ENCODE measurements around the gene UGT1A3.

The UGT1A3 gene

GRCh38 chr2:233818639-233819621 is 90.1 kb downstream of the UGT1A3 start:
- Histone ChIP-seq H3K4me2 (ENCODE audit: low read length) (no peak overlapping the region), H4K20me1 (ENCODE audit: insufficient read depth, low read length) (no peaks in the 10 kb centered on the region), H3K9me3 (ENCODE audit: low read length) (no peaks in the 10 kb centered on the region), H2AFZ (ENCODE audit: low read length) (no peak overlapping the region), H3K36me3 (ENCODE audit: insufficient read depth, low read length) (no peaks in the 10 kb centered on the region), H3K9ac (ENCODE audit: low read length) (no peak overlapping the region), H3K9me2 (ENCODE audit: low read depth, low read length) (no peaks in the 10 kb centered on the region), H3K4me1 (ENCODE audit: insufficient read depth, low read length, severe bottlenecking) (no peaks in the 10 kb centered on the region), H3F3A (ENCODE audit: insufficient read depth, low read length) (no peaks in the 10 kb centered on the region), H3K4me3 (ENCODE audit: low read depth, low read length, poor library complexity, severe bottlenecking) (no peak overlapping the region), H3K79me2 (ENCODE audit: insufficient read depth, low read length) (no peaks in the 10 kb centered on the region), H3K27me3 (ENCODE audit: insufficient read depth, low read length) (peaks cover 9% of the 10 kb centered on the region; the same call in 1 of the 2 replicates), H3K27ac (ENCODE audit: low read depth, low read length, poor library complexity, severe bottlenecking) (no peak overlapping the region)
- no peak for TF ChIP-seq CTCF (IDR thresholded peaks at IDR 0.05; ENCODE audit: low read length)
- no peak for TF ChIP-seq EZH2 (IDR thresholded peaks at IDR 0.05; ENCODE audit: borderline replicate concordance, low read length)

GRCh38 chr2:233819884-233820773 is 91.3 kb downstream of the UGT1A3 start:
- H3K36me3 ChIP-seq (ENCODE audit: insufficient read depth, low read length): no peaks in the 10 kb centered on the region
- H3K27me3 ChIP-seq (ENCODE audit: insufficient read depth, low read length): peaks cover 9% of the 10 kb centered on the region; the same call in 1 of the 2 replicates
- H3K4me1 ChIP-seq (ENCODE audit: insufficient read depth, low read length, severe bottlenecking): no peaks in the 10 kb centered on the region
- no peaks in the 10 kb centered on the region for H3K9me2 ChIP-seq (ENCODE audit: low read depth, low read length)
- H3K9ac ChIP-seq (ENCODE audit: low read length): no peak overlapping the region
- H2AFZ ChIP-seq (ENCODE audit: low read length): no peak overlapping the region
- H3K4me3 ChIP-seq (ENCODE audit: low read depth, low read length, poor library complexity, severe bottlenecking): no peak overlapping the region
- no peaks in the 10 kb centered on the region for H3F3A ChIP-seq (ENCODE audit: insufficient read depth, low read length)
- H3K9me3 ChIP-seq (ENCODE audit: low read length): no peaks in the 10 kb centered on the region
- no peak overlapping the region for H3K4me2 ChIP-seq (ENCODE audit: low read length)
- no peaks in the 10 kb centered on the region for H4K20me1 ChIP-seq (ENCODE audit: insufficient read depth, low read length)
- no peak for TF ChIP-seq CTCF (IDR thresholded peaks at IDR 0.05; ENCODE audit: low read length)
- H3K79me2 ChIP-seq (ENCODE audit: insufficient read depth, low read length): no peaks in the 10 kb centered on the region
- H3K27ac ChIP-seq (ENCODE audit: low read depth, low read length, poor library complexity, severe bottlenecking): no peak overlapping the region

- Histone ChIP-seq H3K9ac (ENCODE audit: low read length) (no peak overlapping the region), H3K9me2 (ENCODE audit: low read depth, low read length) (no peaks in the 10 kb centered on the region), H3K36me3 (ENCODE audit: insufficient read depth, low read length) (no peaks in the 10 kb centered on the region), H2AFZ (ENCODE audit: low read length) (no peak overlapping the region), H3K27ac (ENCODE audit: low read depth, low read length, poor library complexity, severe bottlenecking) (no peak overlapping the region), H3K4me1 (ENCODE audit: insufficient read depth, low read length, severe bottlenecking) (no peaks in the 10 kb centered on the region), H3K4me3 (ENCODE audit: low read depth, low read length, poor library complexity, severe bottlenecking) (no peak overlapping the region), H3K27me3 (ENCODE audit: insufficient read depth, low read length) (peaks cover 9% of the 10 kb centered on the region; the same call in 1 of the 2 replicates), H3K79me2 (ENCODE audit: insufficient read depth, low read length) (no peaks in the 10 kb centered on the region), H3K9me3 (ENCODE audit: low read length) (no peaks in the 10 kb centered on the region), H3K4me2 (ENCODE audit: low read length) (no peak overlapping the region), H4K20me1 (ENCODE audit: insufficient read depth, low read length) (no peaks in the 10 kb centered on the region), H3F3A (ENCODE audit: insufficient read depth, low read length) (no peaks in the 10 kb centered on the region)
- no peak for TF ChIP-seq CTCF (IDR thresholded peaks at IDR 0.05; ENCODE audit: low read length)
- no peak for TF ChIP-seq EZH2 (IDR thresholded peaks at IDR 0.05; ENCODE audit: borderline replicate concordance, low read length)
Observed at GRCh38 chr2:233820774-233821105, 91.9 kb downstream of the UGT1A3 start.
